ENCODE data around the gene MORC2. TPM values are rescaled to one million over a fixed set of nuclear protein-coding genes. Genes with fewer than 3 reads are reported as not detected.

Gene MORC2
- total and polyA plus RNA-seq, 10 donors = 18.2 to 24.7 (median 22.0) TPM

DNA sequence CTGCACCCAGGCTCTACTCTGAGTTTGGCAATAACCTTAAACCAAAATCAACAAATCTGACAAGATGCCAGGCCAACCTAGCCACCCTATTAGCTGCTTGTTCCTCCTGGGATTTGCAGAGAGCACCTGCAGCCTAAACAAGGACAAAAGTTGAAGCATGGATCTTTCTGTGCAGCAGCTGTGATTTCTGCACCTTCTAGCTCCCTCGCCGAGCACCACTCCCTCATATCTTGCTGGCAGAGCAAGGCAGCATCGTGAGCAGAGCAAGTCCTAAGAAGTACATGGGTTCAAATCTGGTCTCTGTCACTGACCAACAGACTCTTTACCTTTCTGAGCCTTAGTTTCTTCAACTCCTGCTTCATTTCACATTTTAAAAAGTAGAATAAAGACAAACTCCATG is 38.3 kb downstream of the MORC2 start:
- H3K4me1 ChIP-seq = no peaks in the 10 kb centered on the region
- no peaks in the 10 kb centered on the region for H3K9me3 ChIP-seq
- no peak for DNase-seq
- H3K36me3 ChIP-seq = peaks cover 4 to 100% (median 91%) of the 10 kb centered on the region in 6 donors
- intact Hi-C loops (cut with DNase I; ENCODE audit: low total_unique reads) = no loop called here
- H3K4me3 ChIP-seq = no peak overlapping the region
- TF ChIP-seq, protein P1, sequence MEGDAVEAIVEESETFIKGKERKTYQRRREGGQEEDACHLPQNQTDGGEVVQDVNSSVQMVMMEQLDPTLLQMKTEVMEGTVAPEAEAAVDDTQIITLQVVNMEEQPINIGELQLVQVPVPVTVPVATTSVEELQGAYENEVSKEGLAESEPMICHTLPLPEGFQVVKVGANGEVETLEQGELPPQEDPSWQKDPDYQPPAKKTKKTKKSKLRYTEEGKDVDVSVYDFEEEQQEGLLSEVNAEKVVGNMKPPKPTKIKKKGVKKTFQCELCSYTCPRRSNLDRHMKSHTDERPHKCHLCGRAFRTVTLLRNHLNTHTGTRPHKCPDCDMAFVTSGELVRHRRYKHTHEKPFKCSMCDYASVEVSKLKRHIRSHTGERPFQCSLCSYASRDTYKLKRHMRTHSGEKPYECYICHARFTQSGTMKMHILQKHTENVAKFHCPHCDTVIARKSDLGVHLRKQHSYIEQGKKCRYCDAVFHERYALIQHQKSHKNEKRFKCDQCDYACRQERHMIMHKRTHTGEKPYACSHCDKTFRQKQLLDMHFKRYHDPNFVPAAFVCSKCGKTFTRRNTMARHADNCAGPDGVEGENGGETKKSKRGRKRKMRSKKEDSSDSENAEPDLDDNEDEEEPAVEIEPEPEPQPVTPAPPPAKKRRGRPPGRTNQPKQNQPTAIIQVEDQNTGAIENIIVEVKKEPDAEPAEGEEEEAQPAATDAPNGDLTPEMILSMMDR (IDR thresholded peaks at IDR 0.05 in 8 of 11, conservative IDR thresholded peaks at IDR 0.05 in 3 of 11) = no peak
- TF ChIP-seq POLR2A (IDR thresholded peaks at IDR 0.05) = no peak
- TF ChIP-seq POLR2AphosphoS5 (IDR thresholded peaks at IDR 0.05) = no peak
- no peak overlapping the region for H3K27ac ChIP-seq
- 96 to 98% (median 97%) methylated on average over 3 of the region's 3 CpGs for WGBS, 5 donors
- no peaks in the 10 kb centered on the region for H3K27me3 ChIP-seq (replicated peaks in 1 of 7)

DNA sequence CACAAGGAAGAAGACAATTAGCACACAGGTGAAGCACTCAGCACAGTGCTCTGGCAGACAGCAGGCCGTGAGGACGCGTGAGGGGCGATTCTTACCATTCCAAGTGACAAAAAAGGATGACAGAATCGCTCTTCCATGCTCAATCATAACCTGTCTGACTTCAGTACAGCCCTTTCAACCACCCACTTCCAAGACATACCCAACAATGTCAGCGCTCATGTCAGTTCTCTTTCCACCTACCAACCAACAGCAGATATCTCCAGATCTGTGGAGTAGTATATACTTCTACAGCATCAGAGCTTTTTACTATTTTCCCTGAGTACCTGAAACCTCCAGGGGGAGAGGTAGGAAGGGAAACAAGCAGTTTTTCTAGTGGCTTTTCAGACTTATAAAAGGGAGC is 40.2 kb downstream of the MORC2 start:
- Histone ChIP-seq H3K9me3 (no peaks in the 10 kb centered on the region), H3K27me3 (replicated peaks in 1 of 7) (no peaks in the 10 kb centered on the region), H3K4me1 (no peaks in the 10 kb centered on the region), H3K36me3 (peaks cover 4 to 95% (median 73%) of the 10 kb centered on the region in 6 donors), H3K4me3 (no peak overlapping the region), H3K27ac (no peak overlapping the region)
- 92 to 98% (median 95%) methylated on average over 6 of the region's 6 CpGs for whole genome bisulfite sequencing, 5 donors
- intact Hi-C loops (cut with DNase I; ENCODE audit: low total_unique reads) = loop anchor here (10.0 kb wide), 1 partner anchor 164 kb away; no protein-coding TSS in a partner anchor
- DNase-seq = no peak
- no peak for TF ChIP-seq POLR2AphosphoS5 (IDR thresholded peaks at IDR 0.05)
- no peak for TF ChIP-seq POLR2A (IDR thresholded peaks at IDR 0.05)
- TF ChIP-seq, protein P1 (IDR thresholded peaks at IDR 0.05 in 8 of 11, conservative IDR thresholded peaks at IDR 0.05 in 3 of 11) = no peak

DNA sequence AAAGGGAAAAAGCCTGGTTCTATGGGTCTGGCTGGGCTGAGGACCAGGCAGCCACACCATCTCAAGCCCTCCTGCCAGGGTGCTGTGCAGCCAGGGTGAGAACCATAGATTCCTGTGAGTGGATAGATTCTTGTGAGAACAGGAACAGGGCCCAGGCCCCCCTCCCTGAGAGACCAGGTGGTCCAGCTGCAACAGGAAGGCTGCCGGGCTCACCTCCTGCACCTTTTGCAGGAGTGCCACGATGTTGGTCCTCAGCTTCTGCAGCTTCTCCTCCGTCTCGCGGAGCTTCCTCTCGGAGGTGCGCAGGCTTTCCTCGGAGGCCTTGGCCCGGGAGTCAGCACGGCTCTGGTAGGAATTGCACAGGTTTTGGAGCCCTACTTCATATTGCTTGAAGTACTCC is 40.8 kb downstream of the MORC2 start:
- WGBS, 5 donors = 86 to 95% (median 92%) methylated on average over 10 of the region's 10 CpGs
- intact Hi-C loops (cut with DNase I; ENCODE audit: low total_unique reads) = loop anchor here (10.0 kb wide), 1 partner anchor 163 kb away; no protein-coding TSS in a partner anchor
- Histone ChIP-seq H3K27me3 (replicated peaks in 1 of 7) (no peaks in the 10 kb centered on the region), H3K4me3 (no peak overlapping the region), H3K9me3 (no peaks in the 10 kb centered on the region), H3K27ac (no peak overlapping the region), H3K4me1 (peaks cover 0 to under 1% (median 0%) of the 10 kb centered on the region in 6 donors), H3K36me3 (peaks cover 4 to 90% (median 67%) of the 10 kb centered on the region in 6 donors)
- TF ChIP-seq POLR2AphosphoS5 (IDR thresholded peaks at IDR 0.05) = no peak
- no peak for TF ChIP-seq POLR2A (IDR thresholded peaks at IDR 0.05)
- TF ChIP-seq, protein P1 (IDR thresholded peaks at IDR 0.05 in 8 of 11, conservative IDR thresholded peaks at IDR 0.05 in 3 of 11) = no peak
- DNase-seq = no peak

DNA sequence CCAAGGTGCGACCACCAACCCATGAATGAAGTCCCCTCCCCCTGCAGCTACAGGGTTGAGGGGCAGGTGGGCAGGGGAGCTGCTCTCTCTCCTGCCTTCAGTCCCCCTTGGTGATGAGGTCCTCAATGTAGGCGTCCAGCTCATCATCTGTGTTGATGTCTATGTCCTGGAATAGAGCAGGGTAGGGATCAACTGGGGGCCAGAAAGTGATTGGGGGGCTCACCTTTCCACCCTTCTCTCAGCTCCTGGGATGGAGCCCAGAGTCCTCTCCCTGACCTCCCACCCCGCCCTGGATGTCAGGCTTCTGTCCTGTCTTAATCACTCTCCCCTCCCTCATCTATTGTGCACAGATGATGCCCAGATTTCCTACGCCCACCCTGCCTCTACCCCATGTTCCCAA is 41.9 kb downstream of the MORC2 start:
- no peak overlapping the region for H3K27ac ChIP-seq
- H3K27me3 ChIP-seq (replicated peaks in 1 of 7) = no peaks in the 10 kb centered on the region
- peaks cover 0 to 10% (median 3%) of the 10 kb centered on the region in 6 donors for H3K4me1 ChIP-seq
- intact Hi-C loops (cut with DNase I; ENCODE audit: low total_unique reads) = loop anchor here (10.0 kb wide), 1 partner anchor 162 kb away; no protein-coding TSS in a partner anchor
- H3K9me3 ChIP-seq = no peaks in the 10 kb centered on the region
- WGBS, 5 donors = 95 to 100% (median 98%) methylated on average over 4 of the region's 4 CpGs
- DNase-seq = no peak
- TF ChIP-seq POLR2A (IDR thresholded peaks at IDR 0.05) (no peak), POLR2AphosphoS5 (IDR thresholded peaks at IDR 0.05) (no peak)
- TF ChIP-seq, protein P1 (IDR thresholded peaks at IDR 0.05 in 8 of 11, conservative IDR thresholded peaks at IDR 0.05 in 3 of 11) = no peak
- H3K36me3 ChIP-seq = peaks cover 0 to 79% (median 56%) of the 10 kb centered on the region in 6 donors
- no peak overlapping the region for H3K4me3 ChIP-seq
